GM12892 (cell line): Measurements from ENCODE around the gene DPYSL4.

ENCODE experiments used
- DNase-seq: peaks from one replicate; pipeline ENCODE4 v3.0.0; 2011; ENCODE audit not compliant: insufficient read length
- FAIRE-seq: peaks from 2 replicates; lab custom pipeline; 2011; peaks lifted over from hg19 to GRCh38; lab: Jason Lieb, UNC
- POLR2A ChIP-seq: IDR thresholded peaks from 2 replicates; pipeline ENCODE4 v1.6.1; 2011; ENCODE audit warnings: low read depth, low read length, control low read depth
- POLR2AphosphoS5 ChIP-seq: IDR thresholded peaks from 2 replicates; pipeline ENCODE4 v1.6.1; 2011; ENCODE audit warnings: low read depth, low read length, control low read depth
- TAF1 ChIP-seq: IDR thresholded peaks from 2 replicates; pipeline ENCODE4 v1.6.1; 2011; ENCODE audit warnings: low read depth, mild to moderate bottlenecking, control low read depth, low read length, borderline replicate concordance

DPYSL4 gene

GRCh38 chr10:132144086-132144485 lies 42.7 kb upstream of the DPYSL4 start:
- TF ChIP-seq POLR2A (no peak), TAF1 (no peak), POLR2AphosphoS5 (no peak)

GRCh38 chr10:132145002-132145401 lies 41.7 kb upstream of the DPYSL4 start:
- DNase-seq (no peak), FAIRE-seq (no peak)
- no peak for TF ChIP-seq POLR2A
- no peak for TF ChIP-seq TAF1
- TF ChIP-seq POLR2AphosphoS5 = no peak

More at GRCh38 chr10:132144086-132144485, 42.7 kb upstream of the DPYSL4 start:
- FAIRE-seq (no peak), DNase-seq (no peak)

GRCh38 chr10:132145521-132146185 lies 41.1 kb upstream of the DPYSL4 start:
- DNase-seq (no peak), FAIRE-seq (no peak)
- TF ChIP-seq TAF1 = no peak
- TF ChIP-seq POLR2AphosphoS5 = no peak
- no peak for TF ChIP-seq POLR2A

- no peak for TF ChIP-seq POLR2AphosphoS5
- TF ChIP-seq POLR2A = no peak
- TF ChIP-seq TAF1 = no peak
- no peak for FAIRE-seq
Measured at GRCh38 chr10:132146271-132146671, 40.5 kb upstream of the DPYSL4 start.

GRCh38 chr10:132146941-132147915 lies 39.5 kb upstream of the DPYSL4 start:
- DNase-seq = no peak
- no peak for FAIRE-seq
- no peak for TF ChIP-seq POLR2AphosphoS5
- no peak for TF ChIP-seq TAF1
- no peak for TF ChIP-seq POLR2A

More at GRCh38 chr10:132146271-132146671, 40.5 kb upstream of the DPYSL4 start:
- DNase-seq = no peak

GRCh38 chr10:132148261-132149251 lies 38.2 kb upstream of the DPYSL4 start:
- DNase-seq = no peak
- no peak for TF ChIP-seq TAF1
- no peak for TF ChIP-seq POLR2AphosphoS5
- no peak for TF ChIP-seq POLR2A
- no peak for FAIRE-seq

GRCh38 chr10:132149271-132149670 lies 37.5 kb upstream of the DPYSL4 start:
- DNase-seq (no peak), FAIRE-seq (no peak)
- TF ChIP-seq TAF1 (no peak), POLR2A (no peak), POLR2AphosphoS5 (no peak)

- FAIRE-seq (no peak), DNase-seq (no peak)
- no peak for TF ChIP-seq POLR2AphosphoS5
- TF ChIP-seq TAF1 = no peak
- TF ChIP-seq POLR2A = no peak
Measured at GRCh38 chr10:132149917-132150316, 36.8 kb upstream of the DPYSL4 start.

- FAIRE-seq (no peak), DNase-seq (no peak)
- TF ChIP-seq TAF1 = no peak
- no peak for TF ChIP-seq POLR2A
- no peak for TF ChIP-seq POLR2AphosphoS5
Measured at GRCh38 chr10:132150777-132151176, 36.0 kb upstream of the DPYSL4 start.

GRCh38 chr10:132151286-132151950 lies 35.3 kb upstream of the DPYSL4 start:
- FAIRE-seq (no peak), DNase-seq (no peak)
- TF ChIP-seq POLR2AphosphoS5 (no peak), TAF1 (no peak), POLR2A (no peak)
